ENCODE measurements around the gene PPM1B.

GRCh38 chr2:44168681-44169154, at the start of gene PPM1B:
- TF ChIP-seq CTCF (conservative IDR thresholded peaks at IDR 0.05; ENCODE audit: low read depth in 2 of 2) = no peak
- TF ChIP-seq, protein P1, sequence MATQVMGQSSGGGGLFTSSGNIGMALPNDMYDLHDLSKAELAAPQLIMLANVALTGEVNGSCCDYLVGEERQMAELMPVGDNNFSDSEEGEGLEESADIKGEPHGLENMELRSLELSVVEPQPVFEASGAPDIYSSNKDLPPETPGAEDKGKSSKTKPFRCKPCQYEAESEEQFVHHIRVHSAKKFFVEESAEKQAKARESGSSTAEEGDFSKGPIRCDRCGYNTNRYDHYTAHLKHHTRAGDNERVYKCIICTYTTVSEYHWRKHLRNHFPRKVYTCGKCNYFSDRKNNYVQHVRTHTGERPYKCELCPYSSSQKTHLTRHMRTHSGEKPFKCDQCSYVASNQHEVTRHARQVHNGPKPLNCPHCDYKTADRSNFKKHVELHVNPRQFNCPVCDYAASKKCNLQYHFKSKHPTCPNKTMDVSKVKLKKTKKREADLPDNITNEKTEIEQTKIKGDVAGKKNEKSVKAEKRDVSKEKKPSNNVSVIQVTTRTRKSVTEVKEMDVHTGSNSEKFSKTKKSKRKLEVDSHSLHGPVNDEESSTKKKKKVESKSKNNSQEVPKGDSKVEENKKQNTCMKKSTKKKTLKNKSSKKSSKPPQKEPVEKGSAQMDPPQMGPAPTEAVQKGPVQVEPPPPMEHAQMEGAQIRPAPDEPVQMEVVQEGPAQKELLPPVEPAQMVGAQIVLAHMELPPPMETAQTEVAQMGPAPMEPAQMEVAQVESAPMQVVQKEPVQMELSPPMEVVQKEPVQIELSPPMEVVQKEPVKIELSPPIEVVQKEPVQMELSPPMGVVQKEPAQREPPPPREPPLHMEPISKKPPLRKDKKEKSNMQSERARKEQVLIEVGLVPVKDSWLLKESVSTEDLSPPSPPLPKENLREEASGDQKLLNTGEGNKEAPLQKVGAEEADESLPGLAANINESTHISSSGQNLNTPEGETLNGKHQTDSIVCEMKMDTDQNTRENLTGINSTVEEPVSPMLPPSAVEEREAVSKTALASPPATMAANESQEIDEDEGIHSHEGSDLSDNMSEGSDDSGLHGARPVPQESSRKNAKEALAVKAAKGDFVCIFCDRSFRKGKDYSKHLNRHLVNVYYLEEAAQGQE (IDR thresholded peaks at IDR 0.05; ENCODE audit: unreplicated experiment) = no peak
- no peak for TF ChIP-seq EZH2 (IDR thresholded peaks at IDR 0.05; ENCODE audit: low read depth, unreplicated experiment)
- TF ChIP-seq EZH2phosphoT487 (IDR thresholded peaks at IDR 0.05; ENCODE audit: unreplicated experiment) = no peak
- TF ChIP-seq POLR2AphosphoS5 (IDR thresholded peaks at IDR 0.05; ENCODE audit: low read depth) = peak; percentile 81
- no peak for TF ChIP-seq ZNF114 (CRISPR knock-in tag; IDR thresholded peaks at IDR 0.05)
- TF ChIP-seq, protein P2, sequence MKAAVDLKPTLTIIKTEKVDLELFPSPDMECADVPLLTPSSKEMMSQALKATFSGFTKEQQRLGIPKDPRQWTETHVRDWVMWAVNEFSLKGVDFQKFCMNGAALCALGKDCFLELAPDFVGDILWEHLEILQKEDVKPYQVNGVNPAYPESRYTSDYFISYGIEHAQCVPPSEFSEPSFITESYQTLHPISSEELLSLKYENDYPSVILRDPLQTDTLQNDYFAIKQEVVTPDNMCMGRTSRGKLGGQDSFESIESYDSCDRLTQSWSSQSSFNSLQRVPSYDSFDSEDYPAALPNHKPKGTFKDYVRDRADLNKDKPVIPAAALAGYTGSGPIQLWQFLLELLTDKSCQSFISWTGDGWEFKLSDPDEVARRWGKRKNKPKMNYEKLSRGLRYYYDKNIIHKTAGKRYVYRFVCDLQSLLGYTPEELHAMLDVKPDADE (IDR thresholded peaks at IDR 0.05) = no peak
- TF ChIP-seq JUNB (IDR thresholded peaks at IDR 0.05; ENCODE audit: unreplicated experiment) = no peak
- 0 out of 2 replicates have a peak, but pooled peaks have one; percentile 2 for TF ChIP-seq CREB1 (CRISPR knock-in tag; IDR thresholded peaks at IDR 0.05; ENCODE audit: low read depth)
- no peak for TF ChIP-seq NANOG (IDR thresholded peaks at IDR 0.05; ENCODE audit: borderline replicate concordance)
- no peak for TF ChIP-seq STAT1 (IDR thresholded peaks at IDR 0.05; ENCODE audit: unreplicated experiment)

Measured in GM23338 (cell line).